H1 (cell line): ENCODE data around the gene FOXS1. TPM values are rescaled to one million over a fixed set of nuclear protein-coding genes. Genes with fewer than 3 reads are reported as not detected.

Experiments
- CTCF ChIA-PET: fragments of 300-600 bp; sonication (Branson Sonifier 250); formaldehyde crosslinking; loops from one replicate; lab custom pipeline; 2021; ENCODE audit not compliant: partially characterized antibody; lab: Charles Lee
- POLR2A ChIA-PET: fragments of 300-600 bp; sonication (Branson Sonifier 250); formaldehyde crosslinking; loops from one replicate; lab custom pipeline; 2021; ENCODE audit warnings: inconsistent platforms; ENCODE audit not compliant: partially characterized antibody; lab: Charles Lee
- DNase-seq, 2 experiments: peaks; one replicate each; pipeline versions ENCODE4 v3.0.0 to v3.0.0-alpha.2; 2010 to 2022; ENCODE audit warnings: low spot score in 2 of 2, low read depth in 1 of 2, mixed read lengths in 1 of 2
- FAIRE-seq: peaks from 2 replicates; lab custom pipeline; 2011; peaks lifted over from hg19 to GRCh38; lab: Jason Lieb, UNC
- H2AFZ ChIP-seq: 2 replicates; pipeline ENCODE4 v1.8.1; 2012; ENCODE audit warnings: low read length, inconsistent platforms
- H2AK5ac ChIP-seq: 2 replicates; pipeline ENCODE4 v1.6.1; 2013; ENCODE audit warnings: low read depth, low read length
- H2BK120ac ChIP-seq: replicated peaks from 2 replicates; pipeline ENCODE3; 2013; ENCODE audit warnings: low read depth, low read length, inconsistent platforms
- H2BK12ac ChIP-seq: 2 replicates; pipeline ENCODE4 v1.6.1; 2013; ENCODE audit warnings: low read depth, low read length
- H2BK15ac ChIP-seq: 2 replicates; pipeline ENCODE4 v1.6.1; 2013; ENCODE audit warnings: low read length
- H2BK20ac ChIP-seq: 2 replicates; pipeline ENCODE4 v1.6.1; 2013; ENCODE audit warnings: low read length
- H2BK5ac ChIP-seq: 2 replicates; pipeline ENCODE4 v1.6.1; 2013; ENCODE audit warnings: low read depth, low read length
- H3K14ac ChIP-seq: 2 replicates; pipeline ENCODE4 v1.6.1; 2013; ENCODE audit warnings: inconsistent platforms; ENCODE audit not compliant: insufficient read length
- H3K18ac ChIP-seq: 2 replicates; pipeline ENCODE4 v1.6.1; 2013; ENCODE audit warnings: low read length; ENCODE audit errors: extremely low read depth
- H3K23ac ChIP-seq: 2 replicates; pipeline ENCODE4 v1.6.1; 2013; ENCODE audit warnings: inconsistent platforms; ENCODE audit not compliant: insufficient read length
- H3K23me2 ChIP-seq: 2 replicates; pipeline ENCODE4 v1.6.1; 2013; ENCODE audit warnings: low read depth, low read length
- H3K27ac ChIP-seq: 2 replicates; pipeline ENCODE4 v1.6.1; 2011; ENCODE audit warnings: low read depth, low read length, inconsistent platforms
- H3K27me3 ChIP-seq, 4 experiments: replicated peaks in 1 of 4; 1 replicate in 1 of 4; 2 replicates in 3 of 4; pipeline versions ENCODE4 v1.6.1 to v1.8.1; 2011 to 2013; ENCODE audit warnings: low read length in 3 of 4, mild to moderate bottlenecking in 3 of 4, inconsistent platforms in 2 of 4, mixed read lengths in 2 of 4, moderate library complexity in 1 of 4; ENCODE audit not compliant: control insufficient read depth in 3 of 4, insufficient read depth in 3 of 4; ENCODE audit errors: extremely low read depth in 1 of 4
- H3K36me3 ChIP-seq, 4 experiments: 2 replicates each; pipeline versions ENCODE4 v1.6.1 to v1.8.1; 2011 to 2013; ENCODE audit warnings: mild to moderate bottlenecking in 4 of 4, low read length in 3 of 4, moderate library complexity in 2 of 4, control low read depth in 1 of 4, inconsistent platforms in 1 of 4; ENCODE audit not compliant: insufficient read depth in 4 of 4, control insufficient read depth in 2 of 4
- H3K4ac ChIP-seq: replicated peaks from 2 replicates; pipeline ENCODE3; 2013; ENCODE audit warnings: low read length, low read depth, mixed read lengths, inconsistent platforms; ENCODE audit not compliant: insufficient read length
- H3K4me1 ChIP-seq, 4 experiments: replicated peaks in 1 of 4; 1 replicate in 1 of 4; 2 replicates in 3 of 4; pipeline versions ENCODE4 v1.6.1 to v1.8.1; 2011 to 2013; ENCODE audit warnings: low read length in 3 of 4, inconsistent platforms in 2 of 4, mixed read lengths in 1 of 4; ENCODE audit not compliant: insufficient read depth in 4 of 4, control insufficient read depth in 3 of 4
- H3K4me2 ChIP-seq, 2 experiments: 2 replicates each; pipeline versions ENCODE4 v1.6.1 to v1.8.1; 2011 to 2013; ENCODE audit warnings: low read depth in 2 of 2, low read length in 2 of 2, control low read depth in 1 of 2, inconsistent platforms in 1 of 2, mild to moderate bottlenecking in 1 of 2; ENCODE audit not compliant: insufficient read depth in 1 of 2
- H3K4me3 ChIP-seq, 4 experiments: fragments of 200-600, 300-600 bp in 1 of 4; sonication (generic), shearing (Covaris generic), sonication (Bioruptor Twin) in 1 of 4; 2 replicates each; pipeline versions ENCODE4 v1.5.1 to v1.8.1; 2011 to 2016; ENCODE audit warnings: low read length in 4 of 4, low read depth in 3 of 4, control low read depth in 2 of 4, inconsistent platforms in 2 of 4, mild to moderate bottlenecking in 2 of 4, mixed read lengths in 1 of 4, moderate library complexity in 1 of 4; ENCODE audit not compliant: insufficient read depth in 2 of 4; ENCODE audit errors: extremely low read depth in 1 of 4
- H3K56ac ChIP-seq: replicated peaks from 2 replicates; pipeline ENCODE3; 2013; ENCODE audit warnings: low read depth, mild to moderate bottlenecking, mixed read lengths, low read length, inconsistent platforms; ENCODE audit not compliant: insufficient read length
- H3K79me1 ChIP-seq: 2 replicates; pipeline ENCODE4 v1.6.1; 2013; ENCODE audit warnings: low read depth, low read length, control low read depth
- H3K79me2 ChIP-seq, 2 experiments: 2 replicates each; pipeline versions ENCODE4 v1.6.1 to v1.8.1; 2012 to 2013; ENCODE audit warnings: low read length in 2 of 2, mild to moderate bottlenecking in 2 of 2, inconsistent platforms in 1 of 2; ENCODE audit not compliant: insufficient read depth in 2 of 2, control insufficient read depth in 1 of 2
- H3K9ac ChIP-seq, 4 experiments: replicated peaks in 1 of 4; 1 replicate in 1 of 4; 2 replicates in 3 of 4; pipeline versions ENCODE4 v1.6.1 to v1.8.1; 2011 to 2013; ENCODE audit warnings: low read depth in 3 of 4, low read length in 3 of 4, control low read depth in 2 of 4, mild to moderate bottlenecking in 2 of 4, moderate library complexity in 2 of 4, inconsistent platforms in 1 of 4; ENCODE audit errors: extremely low read depth in 1 of 4
- H3K9me3 ChIP-seq, 2 experiments: 2 replicates each; pipeline versions ENCODE4 v1.6.1 to v1.8.1; 2012 to 2013; ENCODE audit warnings: mild to moderate bottlenecking in 2 of 2, moderate library complexity in 2 of 2, control low read depth in 1 of 2, inconsistent platforms in 1 of 2, low read depth in 1 of 2, low read length in 1 of 2, mixed read lengths in 1 of 2; ENCODE audit not compliant: insufficient read depth in 2 of 2
- H4K20me1 ChIP-seq, 2 experiments: replicated peaks in 1 of 2; 2 replicates each; pipeline versions ENCODE3 to v1.8.1; 2011 to 2013; ENCODE audit warnings: inconsistent platforms in 2 of 2, low read length in 2 of 2, mild to moderate bottlenecking in 1 of 2; ENCODE audit not compliant: insufficient read depth in 2 of 2, control insufficient read depth in 1 of 2
- H4K5ac ChIP-seq: 2 replicates; pipeline ENCODE4 v1.6.1; 2013; ENCODE audit warnings: low read length, low read depth, mixed read lengths, inconsistent platforms; ENCODE audit not compliant: insufficient read length
- H4K8ac ChIP-seq: 2 replicates; pipeline ENCODE4 v1.8.0; 2013; ENCODE audit warnings: mild to moderate bottlenecking, moderate library complexity, low read length, inconsistent platforms; ENCODE audit not compliant: insufficient read depth; ENCODE audit errors: extremely low read depth
- H4K91ac ChIP-seq: replicated peaks from 2 replicates; pipeline ENCODE3; 2013; ENCODE audit warnings: low read length, mixed read lengths, inconsistent platforms; ENCODE audit not compliant: insufficient read length
- GABPA ChIP-seq: IDR thresholded peaks from 2 replicates; pipeline ENCODE4 v1.6.1; 2011; ENCODE audit warnings: mild to moderate bottlenecking, low read length, moderate library complexity, borderline replicate concordance; ENCODE audit not compliant: insufficient read depth
- TAF1 ChIP-seq: IDR thresholded peaks from 2 replicates; pipeline ENCODE4 v1.6.1; 2011; ENCODE audit warnings: mild to moderate bottlenecking, low read depth, low read length
- WGBS, 2 experiments: shearing (Covaris generic) in 1 of 2; methylation state at CpG; one replicate each; pipeline versions ENCODE4 v1.1.6 to v1.1.7; 2013 to 2015; ENCODE audit warnings: low lambda C conversion rate in 2 of 2, mixed read lengths in 2 of 2, inconsistent platforms in 1 of 2, low coverage in 1 of 2, missing lambda C conversion rate in 1 of 2; ENCODE audit not compliant: insufficient replicate concordance in 2 of 2, insufficient coverage in 1 of 2, insufficient read length in 1 of 2; ENCODE audit errors: extremely low coverage in 1 of 2, missing lambda C conversion rate in 1 of 2; 5-methylcytosine and 5-hydroxymethylcytosine counted together
- polyA plus RNA-seq, 7 experiments: library from polyadenylated mRNA; depleted of rRNA in 3 of 7; stranded (reverse) in 5 of 7; unstranded in 2 of 7; fragments of >200 nt in 5 of 7; fragments of 200-250 nt in 2 of 7; gene quantifications; 1 replicate in 5 of 7; 2 replicates in 1 of 7; 4 replicates in 1 of 7; pipeline versions ENCODE4 v1.2.1 to v1.2.3, GENCODE V29; 2011 to 2013; ENCODE audit warnings: missing spikeins in 2 of 7, mixed read lengths in 2 of 7
- total RNA-seq: library from RNA; stranded (reverse); fragmentation: NEBNext Ultra II Directional; extraction: Animal tissue kit (Norgen Biotek cat#: 25700); gene quantifications from 2 replicates; pipeline ENCODE4 v1.2.1, GENCODE V29; 2021

The FOXS1 gene
- total and polyA plus RNA-seq, 2 of the 8 experiments (the other 6 are each of a cell fraction or from before 2014, with no cell fraction given), result 0.45 TPM; not detected in 1

DNA sequence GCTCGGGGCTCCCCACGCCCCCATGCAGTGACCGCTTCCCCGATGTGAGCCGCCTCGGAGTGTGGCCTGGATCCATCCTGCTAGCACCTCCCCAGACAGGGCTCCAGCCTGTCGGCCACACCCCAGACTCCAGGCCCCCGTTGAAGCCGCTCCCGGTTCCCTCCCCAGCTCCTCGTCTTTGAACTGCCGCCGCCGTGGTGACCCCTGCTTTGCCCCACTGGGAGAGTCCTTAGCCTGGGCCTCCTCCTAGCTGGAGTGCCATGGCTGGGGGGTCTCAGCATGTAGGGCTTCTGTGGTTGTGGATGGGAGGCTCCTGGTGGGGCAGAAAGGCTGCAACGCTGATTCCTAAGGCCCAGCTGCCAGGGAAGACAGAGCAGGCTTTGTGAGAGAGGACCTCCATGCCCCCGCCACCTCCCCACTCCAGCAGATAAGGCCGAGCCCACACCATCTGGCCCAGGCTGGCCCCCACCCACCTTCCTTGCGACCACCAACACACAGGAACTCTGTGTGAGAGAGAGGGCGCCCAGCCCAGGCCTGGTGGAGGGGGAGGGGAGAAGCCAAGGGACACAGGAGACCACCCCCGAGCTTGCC, 11.4 kb downstream of the FOXS1 start:
- Histone ChIP-seq H3K56ac (no peak overlapping the region), H2AK5ac (no peak overlapping the region), H3K4me1 (peaks cover 0 to 12% (median 10%) of the 10 kb centered on the region in 4 experiments; a peak in 5 of 7 replicates), H3K27ac (no peak overlapping the region), H3K79me2 (no peaks in the 10 kb centered on the region), H3K36me3 (no peaks in the 10 kb centered on the region; a peak in 1 of 8 replicates), H4K20me1 (no peaks in the 10 kb centered on the region), H2BK15ac (no peak overlapping the region), H4K91ac (no peak overlapping the region), H3K4me2 (no peak overlapping the region), H4K8ac (peak overlapping the region; percentile 66), H2BK5ac (0 out of 2 replicates have a peak overlapping the region, but pooled peaks have one; percentile 5), H3K27me3 (no peaks in the 10 kb centered on the region), H2BK20ac (no peak overlapping the region), H2AFZ (no peak overlapping the region), H3K9me3 (no peaks in the 10 kb centered on the region), H3K9ac (no peak overlapping the region; a peak in 1 of 7 replicates), H3K23ac (no peak overlapping the region), H3K23me2 (no peaks in the 10 kb centered on the region), H2BK12ac (no peak overlapping the region), H2BK120ac (no peak overlapping the region), H3K14ac (no peak overlapping the region), H3K18ac (no peak overlapping the region; the same call in 1 of the 2 replicates), H4K5ac (peak overlapping the region; percentile 13), H3K79me1 (no peaks in the 10 kb centered on the region), H3K4ac (no peak overlapping the region), H3K4me3 (no peak overlapping the region)
- WGBS, 2 experiments, result 91% methylated on average over 20 of the region's 20 CpGs; no CpG with 5 or more reads in 1 of the 2 experiments
- ChIA-PET CTCF (interaction anchor here (0.7 to 7.3 kb wide), 22 partner anchors 10 to 198 kb away, joined by 3 to 111 read pairs (median 3); partner anchors contain the start of genes FOXS1, MYLK2 and PDRG1), POLR2A (interaction anchor here (0.5 to 0.7 kb wide), 2 partner anchors 18 to 247 kb away, joined by 3 read pairs; no protein-coding TSS in a partner anchor)
- DNase-seq (no peak), FAIRE-seq (no peak)
- TF ChIP-seq GABPA (no peak), TAF1 (no peak)
